SKM-1 (cell line): ENCODE measurements around the gene ADAMTS8.

Experiments used
- DNase-seq: peaks from one replicate; lab custom pipeline; 2025; ENCODE audit not compliant: unreplicated experiment; lab: John Stamatoyannopoulos, UW

The ADAMTS8 gene

DNA sequence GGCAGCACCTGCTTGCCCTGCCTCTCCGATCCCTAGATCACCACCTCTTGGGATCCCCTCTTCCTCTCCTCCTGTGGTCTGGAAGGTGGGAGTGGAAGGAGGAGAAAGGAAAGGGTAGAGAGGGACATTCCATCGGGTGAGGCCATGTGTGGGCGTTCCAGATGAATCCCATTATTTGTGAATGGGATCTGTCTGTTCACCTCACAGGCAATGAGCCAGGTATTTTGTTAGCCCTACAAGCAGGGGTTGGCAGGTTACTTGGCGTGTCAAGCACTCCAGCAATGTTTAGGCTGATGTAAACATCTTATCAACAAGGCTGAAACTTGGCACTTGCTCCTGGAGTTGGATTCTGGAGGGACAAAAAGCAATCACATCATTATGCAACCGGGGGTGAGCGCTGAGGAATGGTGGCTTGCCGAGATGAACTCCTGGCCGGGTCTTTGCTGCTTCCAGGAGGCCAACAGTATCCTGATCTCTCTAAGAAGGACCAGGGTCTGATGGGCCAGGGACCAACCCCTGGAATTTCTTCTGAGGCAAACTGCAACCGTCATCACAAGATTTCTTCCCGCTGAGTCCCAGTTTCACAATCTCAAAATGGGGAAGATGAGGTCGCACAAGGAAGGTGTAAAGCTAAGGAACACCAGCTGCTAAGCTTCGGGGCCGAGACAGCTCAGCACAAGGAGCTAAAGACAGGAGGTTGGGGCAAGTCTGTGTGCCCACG, 7.8 kb downstream of the ADAMTS8 start:
- DNase-seq = no peak

DNA sequence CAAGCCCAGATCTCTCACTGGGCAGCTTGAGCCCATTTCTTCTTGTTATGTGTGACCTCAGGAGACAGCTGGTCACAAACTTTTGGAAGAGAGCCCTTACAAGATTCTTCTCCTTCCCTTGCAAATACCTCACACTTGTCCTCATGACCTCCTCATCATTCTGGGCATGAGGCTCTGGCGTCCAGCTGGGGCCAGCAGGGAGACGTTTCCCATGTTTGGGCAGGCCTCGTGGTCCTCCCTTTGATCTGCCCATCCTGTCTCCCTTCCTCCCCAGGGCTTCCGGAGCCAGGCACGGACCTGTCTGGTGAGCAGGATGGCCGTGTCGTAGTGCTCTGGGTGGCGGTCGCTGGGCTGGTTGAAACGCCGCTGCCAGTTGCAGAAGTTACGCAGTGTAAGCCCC, 9.7 kb downstream of the ADAMTS8 start:
- DNase-seq = no peak

DNA sequence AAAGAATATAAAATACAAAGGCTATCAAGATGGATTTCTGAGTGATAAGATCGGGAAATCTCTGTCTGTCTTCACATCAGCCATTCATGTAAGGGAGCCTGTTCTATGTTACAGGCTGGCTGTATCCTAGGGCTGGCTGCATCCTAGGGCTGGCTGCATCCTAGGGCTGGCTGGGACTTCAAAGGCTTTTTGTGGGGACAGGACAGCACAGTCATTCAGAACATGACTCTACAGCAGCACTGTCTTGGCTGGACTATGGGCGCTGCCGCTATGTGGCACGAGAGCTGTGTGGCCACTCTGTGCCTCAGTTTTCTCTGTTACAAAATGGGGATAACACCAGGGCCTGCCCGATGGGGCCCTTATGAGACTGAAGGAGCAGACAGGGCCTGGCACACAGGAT, 10.2 kb downstream of the ADAMTS8 start:
- no peak for DNase-seq

DNA sequence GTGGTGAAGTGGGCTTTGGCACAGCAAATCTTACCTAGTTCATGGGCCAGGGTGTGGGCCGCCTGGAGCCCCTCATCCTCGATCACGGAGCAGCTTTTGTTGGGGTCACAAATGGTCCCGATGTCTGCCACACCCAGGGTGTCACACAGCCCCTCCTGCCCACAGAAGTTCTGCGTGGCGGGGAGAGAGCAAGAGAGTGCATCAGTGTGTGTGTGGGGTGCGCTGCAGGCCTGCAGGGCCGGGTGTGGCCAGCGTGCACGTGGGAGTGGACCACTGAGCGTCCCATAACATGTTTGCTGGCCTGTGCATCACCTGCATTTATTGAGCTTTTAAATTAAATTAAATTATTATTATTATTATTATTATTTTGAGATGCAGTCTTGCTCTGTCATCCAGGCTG, 11.5 kb downstream of the ADAMTS8 start:
- no peak for DNase-seq

DNA sequence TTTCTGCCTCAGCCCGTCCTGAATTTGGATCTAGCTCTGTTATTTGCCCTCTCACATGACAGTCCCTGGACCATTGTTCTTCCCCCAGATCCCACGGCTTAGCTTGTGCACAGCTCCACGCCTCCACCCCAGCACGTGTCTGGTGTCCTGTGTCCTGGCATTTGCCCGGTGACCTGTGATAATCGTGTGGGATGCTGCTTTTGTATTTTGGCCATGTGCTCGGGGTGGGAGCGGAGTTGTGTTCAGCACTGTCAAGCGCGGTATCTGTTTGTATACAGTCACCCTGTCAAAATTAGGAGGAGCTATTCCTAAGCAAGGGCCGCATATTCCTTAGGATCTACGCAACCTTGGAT, 11.9 kb downstream of the ADAMTS8 start:
- DNase-seq = no peak

DNA sequence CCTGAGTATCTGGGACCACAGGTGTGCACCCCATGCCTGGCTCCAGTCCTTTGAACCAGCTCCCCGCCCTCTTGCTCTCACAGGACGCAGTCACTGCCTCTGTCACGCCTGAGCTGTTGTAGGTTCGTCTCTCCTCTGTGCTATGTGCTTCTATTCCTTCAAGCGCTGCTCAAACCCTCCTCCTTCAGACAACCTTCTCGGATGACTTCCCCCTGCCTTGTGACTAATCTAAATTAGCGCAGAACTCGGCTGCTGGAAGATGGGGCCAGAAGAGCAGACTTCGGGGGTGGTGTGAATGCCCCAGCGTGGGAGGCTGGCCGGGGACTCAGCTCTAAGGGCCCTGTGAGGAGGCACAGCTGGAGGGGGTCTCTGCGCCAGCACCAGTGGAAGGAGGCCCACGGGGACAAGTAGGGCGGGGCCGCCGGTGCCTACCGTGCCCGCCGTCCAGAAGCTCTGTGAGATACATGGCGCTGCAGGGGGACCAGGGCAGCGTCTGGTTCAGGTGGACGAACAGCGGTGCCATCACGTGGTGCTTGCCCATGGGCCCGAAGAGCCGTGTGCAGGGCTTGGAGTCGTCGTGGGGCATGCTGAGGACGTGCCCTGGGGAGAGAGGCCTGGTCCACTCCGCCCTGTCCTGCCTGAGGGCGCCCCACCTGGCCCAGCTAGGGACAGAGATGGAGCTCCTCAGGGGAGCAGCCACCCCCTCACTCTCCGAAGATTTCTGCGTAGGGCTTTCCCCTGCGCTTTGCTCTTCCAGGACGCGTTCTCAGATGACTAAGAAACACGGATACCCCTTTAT, 12.5 kb downstream of the ADAMTS8 start:
- no peak for DNase-seq

DNA sequence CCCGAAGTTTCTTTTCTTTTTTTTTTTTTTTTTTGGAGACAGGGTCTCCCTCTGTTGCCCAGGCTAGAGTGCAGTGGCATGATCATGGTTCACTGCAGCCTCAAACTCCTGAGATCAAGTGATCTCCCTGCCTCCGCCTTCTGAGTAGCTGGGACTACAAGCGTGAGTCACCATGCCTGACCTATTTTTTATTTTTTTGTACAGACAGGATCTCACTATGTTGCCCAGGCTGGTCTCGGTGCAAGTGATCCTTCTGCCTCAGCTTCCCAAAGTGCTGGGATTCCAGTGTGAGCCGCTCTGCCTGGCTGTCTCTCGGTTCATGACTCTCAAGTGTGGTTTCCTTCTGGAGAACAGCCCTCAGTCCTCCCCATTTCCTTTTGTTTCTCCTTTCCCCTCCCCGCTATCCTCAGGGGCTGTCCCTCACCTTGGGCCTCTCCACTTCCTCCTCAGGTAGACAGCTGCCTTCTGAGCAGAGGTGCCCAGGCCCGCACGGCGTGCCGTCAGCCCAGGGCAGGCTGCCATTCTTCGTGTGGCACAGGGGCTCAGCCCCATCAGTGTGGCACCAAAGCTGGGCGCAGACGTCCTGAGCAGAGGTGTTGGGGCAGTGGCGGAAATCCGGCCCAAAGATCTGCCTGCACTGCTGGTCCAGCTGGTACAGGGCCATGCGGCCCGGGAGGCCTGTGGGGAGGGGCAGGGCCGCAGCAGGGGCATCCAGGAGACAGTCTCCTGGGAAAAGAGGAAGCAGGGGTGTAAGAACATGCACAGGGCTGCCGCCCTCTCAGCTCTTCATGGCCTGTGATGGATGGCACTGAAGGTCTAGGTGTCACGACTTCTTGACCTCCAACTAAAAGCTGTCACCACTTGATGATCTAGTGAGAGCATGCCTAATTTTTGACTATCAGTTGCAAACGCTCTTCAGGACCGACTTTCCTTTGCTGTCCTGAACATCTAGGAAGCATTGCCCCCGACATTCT, 14.0 kb downstream of the ADAMTS8 start:
- DNase-seq = no peak

DNA sequence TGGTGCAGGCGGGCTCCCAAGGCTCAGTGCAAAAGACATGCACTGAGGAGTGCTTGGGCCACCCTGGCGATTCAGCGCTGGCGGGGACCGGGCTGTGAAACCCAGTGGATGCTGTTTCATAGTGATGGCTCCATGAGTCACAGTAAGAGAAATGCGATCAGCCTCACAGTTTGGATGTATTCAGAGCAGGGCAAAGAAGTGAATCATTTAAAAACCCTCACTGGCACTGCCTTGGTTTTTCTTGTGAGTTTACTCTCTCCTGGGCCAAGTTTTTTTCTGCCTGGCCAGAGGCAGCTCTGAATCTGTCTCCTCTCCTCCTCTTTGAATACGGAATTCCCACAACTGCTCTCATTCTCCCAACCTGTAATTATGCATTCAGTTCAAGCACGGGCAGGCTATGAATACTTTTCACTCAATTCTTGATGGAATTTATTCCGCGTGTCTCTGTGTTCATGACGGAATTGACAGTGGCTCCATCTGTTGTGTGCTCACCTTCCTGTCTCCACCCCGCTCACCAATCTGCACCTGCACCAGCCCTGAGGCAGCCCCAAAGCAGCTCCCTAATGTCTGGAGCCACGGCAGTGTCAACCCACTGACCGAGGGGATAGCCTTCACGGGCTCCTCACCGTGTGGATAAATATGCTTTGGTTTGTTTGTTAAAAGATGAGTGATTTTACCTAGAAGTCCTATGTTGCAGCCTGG, 14.9 kb downstream of the ADAMTS8 start:
- no peak for DNase-seq

DNA sequence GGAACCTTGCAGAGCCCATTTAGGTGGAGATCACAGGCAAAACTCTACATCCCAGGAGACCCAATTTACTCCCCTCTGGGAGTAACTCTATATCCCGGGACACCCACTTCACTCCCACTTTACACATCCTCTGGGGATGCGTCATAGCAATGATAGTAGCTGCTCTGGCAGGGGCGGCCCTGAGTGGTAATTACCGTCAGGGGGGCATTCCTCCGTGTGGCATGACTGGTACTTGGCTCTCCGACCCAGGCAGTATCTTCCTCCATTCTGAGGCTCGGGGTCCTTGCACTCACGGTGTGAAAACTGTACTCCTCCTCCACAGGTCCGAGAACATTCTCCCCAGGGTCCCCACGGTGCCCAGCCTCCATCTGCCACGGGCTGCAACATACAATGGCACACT, 17.2 kb downstream of the ADAMTS8 start:
- DNase-seq = no peak

DNA sequence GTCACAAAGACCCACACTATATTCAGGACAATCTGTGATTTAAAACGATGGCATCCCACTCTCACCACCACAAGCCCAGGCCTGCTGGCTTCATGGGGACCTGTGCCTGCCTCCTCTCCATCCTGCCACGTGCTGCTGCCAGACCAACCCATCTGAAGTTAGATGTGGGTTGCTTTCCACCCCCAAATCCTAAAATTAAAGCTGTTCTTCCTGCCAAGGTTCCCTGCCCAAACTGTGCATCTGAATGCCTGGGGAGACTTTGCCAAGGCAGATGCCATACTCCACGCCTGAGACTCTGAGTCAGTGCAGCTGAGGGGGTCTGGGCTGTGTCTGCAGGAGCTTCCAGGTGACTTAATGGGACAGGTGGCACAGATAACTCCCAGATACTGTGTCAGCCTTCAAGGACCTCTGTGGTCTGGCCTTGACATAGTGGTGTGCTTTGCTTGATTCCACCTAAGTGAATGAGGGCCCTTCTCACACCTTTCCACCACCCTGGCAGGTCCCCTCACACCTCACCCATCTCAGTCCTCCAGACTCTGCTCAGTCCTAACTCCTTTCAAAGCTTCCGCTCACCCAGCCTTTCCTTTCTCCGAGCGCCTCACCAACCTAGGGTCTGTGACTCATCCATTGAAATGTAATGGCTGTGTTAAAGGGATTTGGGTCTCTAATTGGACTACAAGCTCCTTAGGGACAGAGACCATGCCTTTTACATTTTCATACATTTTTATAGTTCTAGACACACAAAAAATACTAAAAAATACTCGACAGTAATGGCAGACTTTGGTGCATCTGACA, 18.6 kb downstream of the ADAMTS8 start:
- DNase-seq = no peak

DNA sequence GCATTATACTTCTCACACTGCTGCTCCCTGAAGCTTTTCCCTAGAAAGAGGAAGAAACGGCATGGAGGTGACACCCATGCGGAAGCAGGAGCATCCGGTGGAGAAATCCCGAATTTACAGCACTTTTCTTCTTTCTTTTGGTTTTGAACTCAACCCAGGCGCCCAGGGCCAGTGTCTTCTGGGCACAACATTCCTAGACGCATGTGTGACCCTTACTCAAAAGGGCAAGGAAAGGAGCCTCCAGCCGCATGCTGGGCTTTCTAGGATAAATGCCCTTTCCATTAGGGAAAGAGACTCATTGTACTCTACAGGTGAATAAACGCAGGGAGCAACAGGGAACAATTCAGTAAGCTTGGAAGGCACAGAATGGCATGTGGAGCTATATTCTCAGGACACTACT, 19.5 kb downstream of the ADAMTS8 start:
- no peak for DNase-seq

DNA sequence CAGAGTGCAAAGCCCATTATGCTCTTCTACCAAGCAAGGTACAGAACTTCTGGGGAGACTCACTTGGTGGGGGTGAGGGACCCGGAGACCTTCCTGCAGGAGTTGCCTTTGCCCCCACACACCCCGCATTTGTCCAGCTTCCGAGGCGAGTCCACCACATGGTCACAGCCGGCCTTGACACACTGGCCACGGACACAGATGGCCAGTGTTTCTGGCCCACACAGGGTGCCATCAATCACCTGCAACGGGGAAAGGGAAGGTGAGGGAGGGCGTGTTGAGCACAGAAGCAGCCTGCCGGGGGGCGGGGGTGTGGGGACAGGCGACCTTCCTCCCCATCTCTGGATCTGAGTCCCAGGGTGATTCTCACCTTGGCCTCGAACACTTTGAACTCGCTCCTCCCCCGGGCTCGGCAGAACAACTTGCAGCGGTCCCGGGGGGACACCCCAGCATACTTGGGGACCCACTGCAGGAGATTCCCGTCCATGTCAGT, 20.0 kb downstream of the ADAMTS8 start:
- no peak for DNase-seq

DNA sequence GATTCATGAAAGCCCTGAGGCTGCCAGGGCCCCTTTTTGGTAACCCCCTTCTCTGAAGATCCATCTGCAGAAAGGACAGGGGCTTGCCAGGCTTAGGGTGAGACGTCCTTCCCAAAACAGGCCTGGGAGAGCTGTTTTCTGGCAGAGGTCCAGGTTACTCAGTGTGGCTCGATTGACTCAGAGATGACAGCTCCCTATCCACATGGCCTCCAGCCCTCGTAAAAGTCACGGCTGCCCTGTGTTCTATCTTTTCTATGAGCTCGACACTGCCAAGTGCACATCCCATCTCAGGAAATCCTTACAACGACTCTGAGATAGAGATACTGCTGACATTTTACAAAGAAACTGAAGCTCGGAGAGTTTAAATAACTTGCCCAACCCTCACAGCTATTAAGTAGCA, 20.4 kb downstream of the ADAMTS8 start:
- DNase-seq = no peak

DNA sequence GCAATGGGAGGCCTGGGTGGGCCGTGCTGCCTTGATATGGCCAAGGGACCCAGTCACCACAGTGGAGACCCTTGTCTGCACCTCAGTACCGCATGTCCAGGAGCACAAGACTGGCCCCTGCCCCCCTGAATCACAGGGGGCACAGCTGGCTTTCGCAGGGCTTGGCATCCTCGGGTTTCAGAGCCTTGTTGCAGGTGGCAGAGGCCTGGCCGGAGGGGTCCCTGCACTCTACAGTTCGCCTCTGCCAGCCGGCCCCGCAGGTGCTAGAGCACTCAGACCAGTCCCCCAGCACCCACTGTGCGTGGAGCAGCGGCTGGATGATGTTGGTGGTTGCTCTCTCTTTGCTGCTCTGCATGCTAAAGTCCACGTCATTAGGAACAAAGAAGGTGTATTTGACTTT, 23.0 kb downstream of the ADAMTS8 start:
- no peak for DNase-seq

DNA sequence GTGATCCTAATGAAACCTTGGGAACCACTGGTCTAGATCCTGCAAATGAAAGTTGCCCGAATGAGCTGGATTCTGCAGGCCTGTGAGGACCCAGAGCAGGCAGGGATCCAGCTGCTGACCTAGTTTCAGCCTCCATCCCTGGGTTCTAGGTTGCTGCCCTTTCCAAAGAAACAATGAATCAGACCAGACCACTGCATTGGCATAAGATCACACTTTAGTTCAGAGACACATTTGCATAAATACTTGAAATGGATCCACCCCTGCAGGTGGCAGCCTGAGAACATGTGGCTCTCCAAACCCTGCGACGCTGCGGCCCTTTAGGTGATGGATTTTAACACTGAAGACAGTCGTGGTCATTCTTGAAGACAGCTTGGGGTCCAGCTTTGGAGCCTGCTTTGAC, 23.7 kb downstream of the ADAMTS8 start:
- DNase-seq = no peak

DNA sequence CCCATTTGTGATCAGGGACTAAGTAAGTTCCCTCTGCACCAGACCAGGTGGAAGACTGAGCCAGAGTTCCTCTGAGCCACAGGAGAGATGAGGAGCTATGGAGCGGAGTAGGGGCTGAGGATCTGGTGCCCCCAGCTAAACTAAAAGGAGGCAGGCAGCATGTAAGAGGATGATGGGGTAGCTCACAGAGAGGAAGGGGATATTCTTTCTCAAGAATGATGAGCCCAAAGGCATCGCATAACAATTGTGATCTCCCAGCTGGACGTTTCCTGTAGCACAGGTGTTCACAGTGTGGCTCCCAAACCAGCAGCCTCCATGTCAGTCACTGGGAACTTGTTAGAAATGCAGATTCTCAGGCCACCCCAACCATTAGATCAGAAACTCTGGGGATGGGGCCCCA, 24.4 kb downstream of the ADAMTS8 start:
- no peak for DNase-seq

DNA sequence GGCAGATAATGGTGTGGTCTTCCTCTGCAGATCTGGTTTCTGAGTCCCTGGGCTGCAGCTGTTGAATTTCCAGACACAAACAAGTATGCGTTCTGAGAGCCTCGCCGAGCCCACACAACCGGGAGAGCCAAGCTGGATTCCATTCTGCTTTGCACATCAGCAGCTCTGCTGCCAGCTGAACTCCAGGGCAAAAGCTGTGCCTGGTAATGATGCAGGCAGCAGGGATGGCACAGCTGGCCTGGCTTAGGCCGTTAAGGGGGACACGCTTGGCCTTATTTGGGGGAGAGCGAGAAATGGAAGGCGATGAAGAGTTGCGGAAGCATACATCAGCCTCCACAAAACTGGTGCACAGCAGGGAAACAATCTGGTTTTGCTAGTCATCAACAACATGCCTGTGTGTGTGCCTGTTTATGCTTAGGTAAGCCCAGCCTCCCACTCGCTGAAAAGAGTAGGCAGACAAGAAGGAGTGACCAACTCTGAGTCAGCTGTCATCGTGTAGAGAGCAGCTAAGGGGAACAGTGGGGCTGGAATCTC, 25.1 kb downstream of the ADAMTS8 start:
- DNase-seq = no peak

DNA sequence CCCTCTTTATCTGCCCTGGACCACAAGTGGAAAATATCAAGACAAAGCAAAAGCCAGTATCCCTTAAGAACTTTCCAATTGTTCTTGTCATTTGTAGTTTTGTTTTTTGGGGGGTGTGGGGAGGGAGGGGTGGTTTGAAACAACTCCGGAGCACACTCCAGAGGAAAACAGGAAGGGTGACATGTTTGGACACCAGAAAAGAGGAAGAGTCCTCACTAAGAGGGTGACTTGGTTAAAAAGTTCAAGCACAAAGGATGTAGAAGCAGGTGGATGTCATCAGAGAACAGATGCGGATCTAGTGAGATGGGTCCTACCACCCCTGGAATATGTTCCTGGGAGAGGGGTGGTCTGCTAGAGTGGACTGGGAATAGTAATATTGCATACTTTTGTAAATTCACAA, 25.8 kb downstream of the ADAMTS8 start:
- DNase-seq = peak; percentile 18

DNA sequence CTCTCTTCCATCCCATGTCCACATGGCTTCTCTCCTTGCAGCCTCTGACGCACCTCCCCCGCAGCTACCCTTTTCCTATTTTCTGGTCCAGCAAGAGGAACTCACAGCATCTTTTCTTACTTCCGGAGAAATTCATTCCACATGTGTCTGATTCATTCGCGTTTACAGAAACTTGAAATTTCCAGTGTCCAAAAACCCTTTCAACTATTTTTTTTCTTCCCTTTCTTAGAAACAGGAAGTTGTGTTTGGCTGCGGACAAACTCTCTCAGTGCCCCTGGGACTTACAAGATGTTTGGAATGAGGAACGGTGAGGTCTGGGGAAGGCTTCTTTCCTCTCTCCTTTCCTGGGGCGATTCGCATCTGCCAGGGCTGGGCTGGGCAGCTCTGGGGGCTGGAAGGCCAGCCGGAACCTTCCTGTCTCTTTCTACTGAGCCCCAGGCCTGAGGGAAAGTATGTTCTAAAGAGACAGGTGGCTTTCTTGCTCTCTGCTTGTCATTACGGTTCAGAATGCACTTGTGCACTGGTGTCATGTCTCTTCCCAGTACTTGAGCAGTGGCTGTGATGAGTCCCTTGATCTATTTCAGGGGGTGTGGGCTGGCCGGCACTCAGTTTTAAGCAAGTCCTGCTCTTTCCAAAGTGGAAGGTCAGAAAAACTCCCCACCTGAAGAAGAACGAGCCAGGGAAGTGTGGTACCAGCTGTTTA, 27.5 kb downstream of the ADAMTS8 start:
- DNase-seq = peak; percentile 53
